ENCODE results near the gene DMBT1.
"Not testable (repeated sequence)": the region's sequence is repeated elsewhere in the genome, so short reads cannot be mapped to it uniquely, and the experiment has no call there.

Gene DMBT1

GRCh38 chr10:122549636-122550035 lies 10.9 kb upstream of the DMBT1 start:
- DNase-seq = no peak

- no peak for DNase-seq
Measured at GRCh38 chr10:122550427-122550826, 10.1 kb upstream of the DMBT1 start.

- no peak for DNase-seq
Measured at GRCh38 chr10:122550983-122551382, 9.6 kb upstream of the DMBT1 start.

GRCh38 chr10:122551450-122551849 lies 9.1 kb upstream of the DMBT1 start:
- no peak for DNase-seq

GRCh38 chr10:122553341-122553740 lies 7.2 kb upstream of the DMBT1 start:
- DNase-seq = no peak

GRCh38 chr10:122554131-122555036 lies 6.2 kb upstream of the DMBT1 start:
- DNase-seq = no peak

- no peak for DNase-seq
Measured at GRCh38 chr10:122555442-122555841, 5.1 kb upstream of the DMBT1 start.

- no peak for DNase-seq
Measured at GRCh38 chr10:122557516-122557915, 3.0 kb upstream of the DMBT1 start.

- DNase-seq = no peak
Measured at GRCh38 chr10:122558452-122558851, 2.1 kb upstream of the DMBT1 start.

- DNase-seq = no peak
Measured at GRCh38 chr10:122559228-122559627, 1.3 kb upstream of the DMBT1 start.

- DNase-seq = no peak
Measured at GRCh38 chr10:122561212-122561611, 658 bp downstream of the DMBT1 start.

- DNase-seq = no peak
Measured at GRCh38 chr10:122561792-122562191, 1.2 kb downstream of the DMBT1 start.

- no peak for DNase-seq
Measured at GRCh38 chr10:122564980-122565379, 4.4 kb downstream of the DMBT1 start.

GRCh38 chr10:122565766-122566206 lies 5.2 kb downstream of the DMBT1 start:
- peak; percentile 81 to 87 (median 85) for DNase-seq

GRCh38 chr10:122566632-122567031 lies 6.1 kb downstream of the DMBT1 start:
- no peak for DNase-seq

GRCh38 chr10:122567056-122567660 lies 6.6 kb downstream of the DMBT1 start:
- peak; percentile 28 to 64 (median 41) for DNase-seq

- DNase-seq = no peak
Measured at GRCh38 chr10:122568551-122568950, 8.0 kb downstream of the DMBT1 start.

GRCh38 chr10:122570920-122571319 lies 10.4 kb downstream of the DMBT1 start:
- DNase-seq = no peak

GRCh38 chr10:122571892-122572291 lies 11.3 kb downstream of the DMBT1 start:
- no peak for DNase-seq

GRCh38 chr10:122575776-122576175 lies 15.2 kb downstream of the DMBT1 start:
- no peak for DNase-seq

- no peak for DNase-seq
Measured at GRCh38 chr10:122576291-122576690, 15.7 kb downstream of the DMBT1 start.

- no peak for DNase-seq
Measured at GRCh38 chr10:122577311-122577885, 16.8 kb downstream of the DMBT1 start.

- DNase-seq = not testable (repeated sequence)
Measured at GRCh38 chr10:122586070-122586469, 25.5 kb downstream of the DMBT1 start.

Data from suppressor macrophage treated with lipopolysaccharide for 1 hour (primary cell).